Measurements from ENCODE around the gene NLRC3.

GRCh38 chr16:3589001-3589400 lies 11.8 kb upstream of the NLRC3 start:
- TF ChIP-seq CTCF (IDR thresholded peaks at IDR 0.05 in 8 of 11, conservative IDR thresholded peaks at IDR 0.05 in 3 of 11) = no peak
- TF ChIP-seq POLR2A (IDR thresholded peaks at IDR 0.05) = no peak
- no peak for TF ChIP-seq POLR2AphosphoS5 (IDR thresholded peaks at IDR 0.05)
